Measurements from ENCODE around the gene F12. TPM values are rescaled to one million over a fixed set of nuclear protein-coding genes. Genes with fewer than 3 reads are reported as not detected.

The F12 gene
- polyA plus RNA-seq, 3 donors: 1.4 to 5.5 (median 1.5) TPM

- H3K4me3 Mint-ChIP-seq: no peak overlapping the region
- no peaks in the 10 kb centered on the region for H3K27me3 ChIP-seq (ENCODE audit: control insufficient read depth in 2 of 2, insufficient read depth in 2 of 2, low read length in 2 of 2)
- H3K27me3 Mint-ChIP-seq (ENCODE audit: low read depth in 3 of 3): peaks cover 1 to 10% (median 8%) of the 10 kb centered on the region in 3 donors
- peaks cover 0 to 4% of the 10 kb centered on the region in 2 donors for H3K36me3 Mint-ChIP-seq
- H3K9me3 ChIP-seq (replicated peaks in 1 of 2; ENCODE audit: control insufficient read depth in 1 of 2, insufficient read depth in 1 of 2, low read length in 2 of 2): no peaks in the 10 kb centered on the region
- peak overlapping the region in 2 of 7 donors; percentile 10 to 20 for H3K27ac Mint-ChIP-seq
- no peaks in the 10 kb centered on the region for H3K79me2 ChIP-seq (ENCODE audit: insufficient read depth, low read length)
- peaks cover 29 to 41% of the 10 kb centered on the region in 2 donors for H3K4me1 ChIP-seq (ENCODE audit: control insufficient read depth in 1 of 2, insufficient read depth in 2 of 2, low read length in 2 of 2)
- no peak overlapping the region for H3K4me2 ChIP-seq (replicated peaks; ENCODE audit: extremely low read depth, low read length, poor library complexity, severe bottlenecking)
- H3K27ac ChIP-seq (ENCODE audit: low read depth in 1 of 2, low read length in 2 of 2): no peak overlapping the region
- H3K36me3 ChIP-seq (replicated peaks in 1 of 2; ENCODE audit: control insufficient read depth in 1 of 2, insufficient read depth in 2 of 2, low read length in 2 of 2): no peaks in the 10 kb centered on the region
- no peak overlapping the region for H3K9ac ChIP-seq (ENCODE audit: insufficient read depth, low read length, poor library complexity, severe bottlenecking)
- TF ChIP-seq CTCF (IDR thresholded peaks at IDR 0.05): no peak
- peaks cover 0 to 3% (median 0%) of the 10 kb centered on the region in 7 donors for H3K9me3 Mint-ChIP-seq
- no peak overlapping the region for H3K4me3 ChIP-seq (replicated peaks in 1 of 3; ENCODE audit: low read depth in 2 of 3, low read length in 3 of 3)
- no peak for DNase-seq
- H2AFZ ChIP-seq (ENCODE audit: insufficient read depth, low read depth, low read length, poor library complexity, severe bottlenecking): no peak overlapping the region
- peaks cover 37% of the 10 kb centered on the region for H3K4me1 Mint-ChIP-seq
- intact Hi-C loops (cut with micrococcal nuclease): no loop called here
- WGBS (ENCODE audit: insufficient coverage): 0% methylated on average over 1 of the region's 3 CpGs
- H4K20me1 ChIP-seq (ENCODE audit: insufficient read depth, low read length): no peaks in the 10 kb centered on the region
Measured at GRCh38 chr5:177410575-177410974, 1.2 kb upstream of the F12 start.

GRCh38 chr5:177405805-177406204 is 3.6 kb downstream of the F12 start:
- peak; percentile 84 to 90 (median 90) for DNase-seq
- H3K27me3 Mint-ChIP-seq (ENCODE audit: low read depth in 3 of 3): peaks cover 35 to 42% (median 38%) of the 10 kb centered on the region in 3 donors
- H3K9me3 Mint-ChIP-seq: peaks cover 0 to 13% (median 5%) of the 10 kb centered on the region in 7 donors
- peaks cover 11% of the 10 kb centered on the region for H4K20me1 ChIP-seq (ENCODE audit: insufficient read depth, low read length)
- peak overlapping the region; percentile 77 to 92 (median 85) for H3K27ac Mint-ChIP-seq
- H3K4me1 Mint-ChIP-seq: peaks cover 46% of the 10 kb centered on the region
- H2AFZ ChIP-seq (ENCODE audit: insufficient read depth, low read depth, low read length, poor library complexity, severe bottlenecking): peak overlapping the region; percentile 36
- H3K36me3 ChIP-seq (replicated peaks in 1 of 2; ENCODE audit: control insufficient read depth in 1 of 2, insufficient read depth in 2 of 2, low read length in 2 of 2): no peaks in the 10 kb centered on the region
- 5% methylated on average over 3 of the region's 5 CpGs for WGBS (ENCODE audit: insufficient coverage)
- peak overlapping the region; percentile 16 for H3K9ac ChIP-seq (ENCODE audit: insufficient read depth, low read length, poor library complexity, severe bottlenecking)
- H3K4me1 ChIP-seq (ENCODE audit: control insufficient read depth in 1 of 2, insufficient read depth in 2 of 2, low read length in 2 of 2): peaks cover 50 to 53% of the 10 kb centered on the region in 2 donors
- H3K9me3 ChIP-seq (replicated peaks in 1 of 2; ENCODE audit: control insufficient read depth in 1 of 2, insufficient read depth in 1 of 2, low read length in 2 of 2): peaks cover 0 to 12% of the 10 kb centered on the region in 2 donors
- peak overlapping the region; percentile 43 to 51 for H3K27ac ChIP-seq (ENCODE audit: low read depth in 1 of 2, low read length in 2 of 2)
- H3K4me2 ChIP-seq (replicated peaks; ENCODE audit: extremely low read depth, low read length, poor library complexity, severe bottlenecking): peak overlapping the region; percentile 40
- peak overlapping the region in 1 of 3 experiments; percentile 38 for H3K4me3 ChIP-seq (replicated peaks in 1 of 3; ENCODE audit: low read depth in 2 of 3, low read length in 3 of 3)
- H3K27me3 ChIP-seq (ENCODE audit: control insufficient read depth in 2 of 2, insufficient read depth in 2 of 2, low read length in 2 of 2): peaks cover 26 to 28% of the 10 kb centered on the region in 2 donors
- intact Hi-C loops (cut with micrococcal nuclease): loop anchor here (2.0 kb wide), 3 partner anchors 13 to 49 kb away; no protein-coding TSS in a partner anchor
- H3K36me3 Mint-ChIP-seq: peaks cover 8 to 10% of the 10 kb centered on the region in 2 donors
- H3K79me2 ChIP-seq (ENCODE audit: insufficient read depth, low read length): no peaks in the 10 kb centered on the region
- TF ChIP-seq CTCF (IDR thresholded peaks at IDR 0.05): peak; percentile 9
- H3K4me3 Mint-ChIP-seq: peak overlapping the region; percentile 51 to 53
